PFSK-1 (cell line): ENCODE data around the gene IQCK.

ENCODE experiments used
- FOXP2 ChIP-seq: optimal IDR thresholded peaks from 2 replicates; pipeline ENCODE3; 2011; ENCODE audit warnings: borderline replicate concordance, control low read depth, inconsistent platforms; ENCODE audit not compliant: insufficient read depth; ENCODE audit errors: extremely low read length, extremely low read depth
- POLR2AphosphoS5 ChIP-seq: IDR thresholded peaks from 2 replicates; pipeline ENCODE4 v1.6.1; 2012; ENCODE audit warnings: low read depth, mild to moderate bottlenecking, control low read depth, low read length, moderate library complexity
- SIN3A ChIP-seq: IDR thresholded peaks from 2 replicates; pipeline ENCODE4 v1.6.1; 2012; ENCODE audit warnings: mild to moderate bottlenecking, low read length, moderate library complexity, borderline replicate concordance; ENCODE audit not compliant: insufficient read depth
- TAF1 ChIP-seq: IDR thresholded peaks from 2 replicates; pipeline ENCODE4 v1.6.1; 2012; ENCODE audit warnings: low read length, control low read depth, borderline replicate concordance; ENCODE audit not compliant: insufficient read depth
- TF ChIP-seq, protein P1 (sequence below), 2 experiments: IDR thresholded peaks; 2 replicates each; pipeline versions ENCODE4 v1.6.1 to v1.8.0; 2011 to 2012; ENCODE audit warnings: low read depth in 2 of 2, low read length in 2 of 2, control low read depth in 1 of 2, inconsistent platforms in 1 of 2, mild to moderate bottlenecking in 1 of 2, moderate library complexity in 1 of 2; ENCODE audit not compliant: insufficient read depth in 1 of 2

DNA sequence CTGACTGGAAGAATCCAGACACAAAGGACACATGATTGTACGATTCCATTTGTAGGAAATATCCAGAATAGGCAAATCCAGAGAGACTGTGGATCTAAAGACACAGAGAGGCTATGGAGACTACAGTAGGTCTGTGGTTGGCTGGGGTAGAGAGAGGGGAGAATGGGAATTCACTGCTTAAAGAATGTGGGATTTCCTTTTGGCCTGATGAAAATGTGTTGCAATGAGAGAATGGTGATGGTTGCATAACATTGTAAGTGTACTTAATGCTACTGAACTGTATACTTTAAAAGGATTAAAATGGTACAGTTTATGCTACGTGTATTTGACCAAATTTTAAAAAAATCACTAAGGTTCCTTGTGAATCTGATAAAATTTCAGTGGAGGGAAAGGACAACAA lies 104.5 kb downstream of the IQCK start:
- TF ChIP-seq SIN3A (no peak), POLR2AphosphoS5 (no peak), TAF1 (no peak), FOXP2 (no peak)
- TF ChIP-seq, protein P1, sequence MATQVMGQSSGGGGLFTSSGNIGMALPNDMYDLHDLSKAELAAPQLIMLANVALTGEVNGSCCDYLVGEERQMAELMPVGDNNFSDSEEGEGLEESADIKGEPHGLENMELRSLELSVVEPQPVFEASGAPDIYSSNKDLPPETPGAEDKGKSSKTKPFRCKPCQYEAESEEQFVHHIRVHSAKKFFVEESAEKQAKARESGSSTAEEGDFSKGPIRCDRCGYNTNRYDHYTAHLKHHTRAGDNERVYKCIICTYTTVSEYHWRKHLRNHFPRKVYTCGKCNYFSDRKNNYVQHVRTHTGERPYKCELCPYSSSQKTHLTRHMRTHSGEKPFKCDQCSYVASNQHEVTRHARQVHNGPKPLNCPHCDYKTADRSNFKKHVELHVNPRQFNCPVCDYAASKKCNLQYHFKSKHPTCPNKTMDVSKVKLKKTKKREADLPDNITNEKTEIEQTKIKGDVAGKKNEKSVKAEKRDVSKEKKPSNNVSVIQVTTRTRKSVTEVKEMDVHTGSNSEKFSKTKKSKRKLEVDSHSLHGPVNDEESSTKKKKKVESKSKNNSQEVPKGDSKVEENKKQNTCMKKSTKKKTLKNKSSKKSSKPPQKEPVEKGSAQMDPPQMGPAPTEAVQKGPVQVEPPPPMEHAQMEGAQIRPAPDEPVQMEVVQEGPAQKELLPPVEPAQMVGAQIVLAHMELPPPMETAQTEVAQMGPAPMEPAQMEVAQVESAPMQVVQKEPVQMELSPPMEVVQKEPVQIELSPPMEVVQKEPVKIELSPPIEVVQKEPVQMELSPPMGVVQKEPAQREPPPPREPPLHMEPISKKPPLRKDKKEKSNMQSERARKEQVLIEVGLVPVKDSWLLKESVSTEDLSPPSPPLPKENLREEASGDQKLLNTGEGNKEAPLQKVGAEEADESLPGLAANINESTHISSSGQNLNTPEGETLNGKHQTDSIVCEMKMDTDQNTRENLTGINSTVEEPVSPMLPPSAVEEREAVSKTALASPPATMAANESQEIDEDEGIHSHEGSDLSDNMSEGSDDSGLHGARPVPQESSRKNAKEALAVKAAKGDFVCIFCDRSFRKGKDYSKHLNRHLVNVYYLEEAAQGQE (IDR thresholded peaks at IDR 0.05; ENCODE audit: insufficient read depth in 1 of 2, low read depth in 2 of 2, low read length in 2 of 2) = no peak
